HEK293T (cell line): ENCODE data around the gene HELQ.

Source experiments
- ARNT ChIP-seq: fragments of 450-650 bp; IDR thresholded peaks from 2 replicates; pipeline ENCODE4 v1.6.1; 2017; ENCODE audit warnings: mild to moderate bottlenecking
- BHLHE40 ChIP-seq: fragments of 450-650 bp; IDR thresholded peaks from 2 replicates; pipeline ENCODE4 v1.6.1; 2016; ENCODE audit warnings: mild to moderate bottlenecking, moderate library complexity, borderline replicate concordance
- CTBP1 ChIP-seq: fragments of 450-650 bp; IDR thresholded peaks from 2 replicates; pipeline ENCODE4 v1.6.1; 2016; ENCODE audit warnings: borderline replicate concordance
- ELF4 ChIP-seq: fragments of 450-650 bp; IDR thresholded peaks from 2 replicates; pipeline ENCODE4 v1.6.1; 2017; ENCODE audit warnings: antibody characterized with exemption
- FOXA1 ChIP-seq: fragments of 450-650 bp; IDR thresholded peaks from 2 replicates; pipeline ENCODE4 v1.6.1; 2016; ENCODE audit warnings: mild to moderate bottlenecking
- FOXK2 ChIP-seq: fragments of 450-650 bp; IDR thresholded peaks from 2 replicates; pipeline ENCODE4 v1.6.1; 2016; ENCODE audit warnings: mild to moderate bottlenecking
- FOXM1 ChIP-seq: fragments of 450-650 bp; IDR thresholded peaks from 2 replicates; pipeline ENCODE4 v1.6.1; 2017; ENCODE audit warnings: mild to moderate bottlenecking, borderline replicate concordance
- HDGF ChIP-seq: fragments of 450-650 bp; IDR thresholded peaks from 2 replicates; pipeline ENCODE4 v1.6.1; 2017; ENCODE audit warnings: antibody characterized with exemption, borderline replicate concordance
- L3MBTL2 ChIP-seq: fragments of 450-650 bp; conservative IDR thresholded peaks from 2 replicates; pipeline ENCODE4 v1.6.1; 2016; ENCODE audit warnings: mild to moderate bottlenecking
- LEF1 ChIP-seq: fragments of 450-650 bp; IDR thresholded peaks from 2 replicates; pipeline ENCODE4 v1.6.1; 2017; ENCODE audit warnings: mild to moderate bottlenecking, borderline replicate concordance
- SP1 ChIP-seq: fragments of 450-650 bp; IDR thresholded peaks from 2 replicates; pipeline ENCODE4 v1.6.1; 2017
- TARDBP ChIP-seq: fragments of 450-650 bp; IDR thresholded peaks from 2 replicates; pipeline ENCODE4 v1.6.1; 2016
- ZNF384 ChIP-seq: fragments of 450-650 bp; IDR thresholded peaks from 2 replicates; pipeline ENCODE4 v1.6.1; 2016
- TF ChIP-seq, protein P1 (sequence below): fragments of 450-650 bp; IDR thresholded peaks from 2 replicates; pipeline ENCODE4 v1.6.1; 2016

GRCh38 chr4:83382850-83383249, 72.8 kb downstream of the HELQ start:
- TF ChIP-seq, protein P1, sequence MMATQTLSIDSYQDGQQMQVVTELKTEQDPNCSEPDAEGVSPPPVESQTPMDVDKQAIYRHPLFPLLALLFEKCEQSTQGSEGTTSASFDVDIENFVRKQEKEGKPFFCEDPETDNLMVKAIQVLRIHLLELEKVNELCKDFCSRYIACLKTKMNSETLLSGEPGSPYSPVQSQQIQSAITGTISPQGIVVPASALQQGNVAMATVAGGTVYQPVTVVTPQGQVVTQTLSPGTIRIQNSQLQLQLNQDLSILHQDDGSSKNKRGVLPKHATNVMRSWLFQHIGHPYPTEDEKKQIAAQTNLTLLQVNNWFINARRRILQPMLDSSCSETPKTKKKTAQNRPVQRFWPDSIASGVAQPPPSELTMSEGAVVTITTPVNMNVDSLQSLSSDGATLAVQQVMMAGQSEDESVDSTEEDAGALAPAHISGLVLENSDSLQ: no peak
- TF ChIP-seq SP1: no peak
- TF ChIP-seq TARDBP: no peak
- no peak for TF ChIP-seq HDGF
- TF ChIP-seq FOXK2: no peak
- TF ChIP-seq FOXA1: no peak
- no peak for TF ChIP-seq ARNT
- TF ChIP-seq ELF4: no peak
- TF ChIP-seq BHLHE40: no peak
- no peak for TF ChIP-seq FOXM1
- TF ChIP-seq ZNF384: no peak
- no peak for TF ChIP-seq LEF1
- no peak for TF ChIP-seq CTBP1
- no peak for TF ChIP-seq L3MBTL2
